CD14-positive monocyte (primary cell): ENCODE results near the gene NINL. TPM values are rescaled to one million over a fixed set of nuclear protein-coding genes. Genes with fewer than 3 reads are reported as not detected.

ENCODE experiments used
- DNase-seq, 3 donors: peaks; one replicate each; pipeline ENCODE4 v3.0.0-alpha.2; 2011 to 2022
- H2AFZ ChIP-seq: 2 replicates; pipeline ENCODE4 v1.6.0; 2012; ENCODE audit warnings: mild to moderate bottlenecking, low read depth, low read length, inconsistent platforms; ENCODE audit not compliant: insufficient read depth, poor library complexity, severe bottlenecking
- H3K27ac ChIP-seq, 2 donors: 1 replicate in 1 of 2; 2 replicates in 1 of 2; pipeline ENCODE4 v1.5.1; 2012 to 2013; ENCODE audit warnings: low read length in 2 of 2, control low read depth in 1 of 2, inconsistent platforms in 1 of 2, low read depth in 1 of 2, mild to moderate bottlenecking in 1 of 2
- H3K27me3 ChIP-seq, 2 donors: one replicate each; pipeline versions ENCODE4 v1.6.0 to v1.6.1; 2011 to 2013; ENCODE audit warnings: low read length in 2 of 2; ENCODE audit not compliant: control insufficient read depth in 2 of 2, insufficient read depth in 2 of 2
- H3K36me3 ChIP-seq, 2 donors: replicated peaks in 1 of 2; 1 replicate in 1 of 2; 2 replicates in 1 of 2; pipeline versions ENCODE4 v1.5.1 to v1.6.1; 2012 to 2013; ENCODE audit warnings: low read length in 2 of 2, control low read depth in 1 of 2, inconsistent platforms in 1 of 2, mild to moderate bottlenecking in 1 of 2; ENCODE audit not compliant: insufficient read depth in 2 of 2, control insufficient read depth in 1 of 2
- H3K4me1 ChIP-seq, 2 donors: 1 replicate in 1 of 2; 2 replicates in 1 of 2; pipeline versions ENCODE4 v1.5.1 to v1.6.1; 2012 to 2013; ENCODE audit warnings: low read length in 2 of 2, control low read depth in 1 of 2, inconsistent platforms in 1 of 2, mild to moderate bottlenecking in 1 of 2, moderate library complexity in 1 of 2; ENCODE audit not compliant: insufficient read depth in 2 of 2, control insufficient read depth in 1 of 2
- H3K4me2 ChIP-seq: replicated peaks from 2 replicates; pipeline ENCODE3; 2012; ENCODE audit warnings: low read length, moderate library complexity, mild to moderate bottlenecking; ENCODE audit not compliant: poor library complexity, severe bottlenecking; ENCODE audit errors: extremely low read depth
- H3K4me3 ChIP-seq, 3 experiments: fragments of 200-600 bp in 1 of 3; sonication (generic) in 1 of 3; replicated peaks in 1 of 3; 1 replicate in 2 of 3; 2 replicates in 1 of 3; pipeline ENCODE4 v1.5.1; 2011 to 2013; ENCODE audit warnings: low read length in 3 of 3, mild to moderate bottlenecking in 3 of 3, control low read depth in 2 of 3, low read depth in 2 of 3, inconsistent platforms in 1 of 3, moderate library complexity in 1 of 3
- H3K79me2 ChIP-seq: 2 replicates; pipeline ENCODE4 v1.6.0; 2012; ENCODE audit warnings: mild to moderate bottlenecking, control low read depth, inconsistent platforms, low read length, moderate library complexity; ENCODE audit not compliant: insufficient read depth
- H3K9ac ChIP-seq: 2 replicates; pipeline ENCODE4 v1.6.0; 2017; ENCODE audit warnings: low read length, mild to moderate bottlenecking; ENCODE audit not compliant: insufficient read depth, poor library complexity, severe bottlenecking
- H3K9me3 ChIP-seq, 2 donors: replicated peaks in 1 of 2; 1 replicate in 1 of 2; 2 replicates in 1 of 2; pipeline versions ENCODE4 v1.5.1 to v1.6.1; 2012 to 2013; ENCODE audit warnings: low read length in 2 of 2, control low read depth in 1 of 2; ENCODE audit not compliant: control insufficient read depth in 1 of 2, insufficient read depth in 1 of 2
- H4K20me1 ChIP-seq: 2 replicates; pipeline ENCODE4 v1.6.0; 2012; ENCODE audit warnings: mild to moderate bottlenecking, low read length, control low read depth, moderate library complexity; ENCODE audit not compliant: insufficient read depth
- H3K27ac Mint-ChIP-seq, 7 donors: one replicate each; pipeline ENCODE4 v1.8.0; 2020; ENCODE audit warnings: mild to moderate bottlenecking in 7 of 7, mixed read lengths in 7 of 7, moderate library complexity in 6 of 7, inconsistent platforms in 2 of 7
- H3K27me3 Mint-ChIP-seq, 3 donors: one replicate each; pipeline ENCODE4 v1.8.0; 2021 to 2022; ENCODE audit warnings: low read depth in 3 of 3, mild to moderate bottlenecking in 3 of 3, mixed read lengths in 3 of 3, moderate library complexity in 3 of 3, inconsistent platforms in 1 of 3
- H3K36me3 Mint-ChIP-seq, 2 donors: one replicate each; pipeline ENCODE4 v1.8.0; 2020; ENCODE audit warnings: mixed read lengths in 2 of 2, inconsistent platforms in 1 of 2, mild to moderate bottlenecking in 1 of 2
- H3K4me1 Mint-ChIP-seq: one replicate; pipeline ENCODE4 v1.8.0; 2020; ENCODE audit warnings: mild to moderate bottlenecking, mixed read lengths
- H3K4me3 Mint-ChIP-seq, 2 donors: one replicate each; pipeline ENCODE4 v1.8.0; 2020; ENCODE audit warnings: mild to moderate bottlenecking in 2 of 2, mixed read lengths in 2 of 2, moderate library complexity in 1 of 2
- H3K9me3 Mint-ChIP-seq, 7 donors: one replicate each; pipeline ENCODE4 v1.8.0; 2020 to 2022; ENCODE audit warnings: mixed read lengths in 7 of 7, mild to moderate bottlenecking in 6 of 7, moderate library complexity in 6 of 7, inconsistent platforms in 2 of 7
- CTCF ChIP-seq: fragments of 200-600 bp; IDR thresholded peaks from one replicate; pipeline ENCODE4 v1.8.0; 2022; ENCODE audit warnings: antibody characterized with exemption, mild to moderate bottlenecking
- WGBS: methylation state at CpG from one replicate; pipeline ENCODE4 v1.1.5; 2013; ENCODE audit warnings: missing lambda C conversion rate; ENCODE audit not compliant: insufficient coverage; 5-methylcytosine and 5-hydroxymethylcytosine counted together
- intact Hi-C, 2 donors: fragments of 100-400 bp; cut with micrococcal nuclease; formaldehyde crosslinking; loops; one replicate each; pipeline versions ENCODE4 v1.15.0 to v1.15.1; 2023
- polyA plus RNA-seq, 3 donors: library from polyadenylated mRNA; depleted of rRNA in 1 of 3; unstranded in 2 of 3; stranded (reverse) in 1 of 3; fragments of 300-500 nt in 2 of 3; fragments of >200 nt in 1 of 3; fragmentation: Illumina TruSeq in 2 of 3; gene quantifications; 1 replicate in 2 of 3; 2 replicates in 1 of 3; pipeline ENCODE4 v1.2.3, GENCODE V29; 2012 to 2021

The NINL gene
- polyA plus RNA-seq, 3 donors: 0.08 to 0.15 TPM; not detected in 1

- WGBS: 92% methylated on average over 8 of the region's 8 CpGs
- Mint-ChIP-seq H3K27me3 (peaks cover 0 to 6% (median 2%) of the 10 kb centered on the region in 3 donors), H3K9me3 (peaks cover 5 to 19% (median 16%) of the 10 kb centered on the region in 7 donors), H3K36me3 (no peaks in the 10 kb centered on the region), H3K4me1 (no peaks in the 10 kb centered on the region), H3K4me3 (no peak overlapping the region), H3K27ac (peak overlapping the region in 1 of 7 donors; percentile 54)
- no peaks in the 10 kb centered on the region for H4K20me1 ChIP-seq
- H2AFZ ChIP-seq: no peak overlapping the region
- H3K4me3 ChIP-seq: no peak overlapping the region
- peaks cover 7 to 29% of the 10 kb centered on the region in 2 donors for H3K9me3 ChIP-seq
- no peak overlapping the region for H3K27ac ChIP-seq
- TF ChIP-seq CTCF: no peak
- H3K4me2 ChIP-seq: no peak overlapping the region
- intact Hi-C loops: no loop called here
- H3K36me3 ChIP-seq: no peaks in the 10 kb centered on the region
- no peaks in the 10 kb centered on the region for H3K27me3 ChIP-seq
- no peaks in the 10 kb centered on the region for H3K4me1 ChIP-seq
- H3K79me2 ChIP-seq: no peaks in the 10 kb centered on the region
- DNase-seq: no peak
- no peak overlapping the region for H3K9ac ChIP-seq
These were observed 77.8 kb downstream of the NINL start for GRCh38 chr20:25507385-25508082.

- no peaks in the 10 kb centered on the region for H3K27me3 ChIP-seq
- H2AFZ ChIP-seq: no peak overlapping the region
- Mint-ChIP-seq H3K27me3 (peaks cover 0 to 6% (median 0%) of the 10 kb centered on the region in 3 donors), H3K4me1 (no peaks in the 10 kb centered on the region), H3K27ac (no peak overlapping the region), H3K36me3 (no peaks in the 10 kb centered on the region), H3K4me3 (no peak overlapping the region), H3K9me3 (peaks cover 0 to 7% (median 5%) of the 10 kb centered on the region in 7 donors)
- no peaks in the 10 kb centered on the region for H3K36me3 ChIP-seq
- no peak overlapping the region for H3K4me2 ChIP-seq
- no peak for DNase-seq
- intact Hi-C loops: no loop called here
- no peak overlapping the region for H3K9ac ChIP-seq
- no peaks in the 10 kb centered on the region for H3K4me1 ChIP-seq
- TF ChIP-seq CTCF: no peak
- H3K79me2 ChIP-seq: no peaks in the 10 kb centered on the region
- peaks cover 0 to 4% of the 10 kb centered on the region in 2 donors for H3K9me3 ChIP-seq
- H3K4me3 ChIP-seq: no peak overlapping the region
- no peak overlapping the region for H3K27ac ChIP-seq
- H4K20me1 ChIP-seq: no peaks in the 10 kb centered on the region
- WGBS: 75% methylated on average over 10 of the region's 15 CpGs
These were observed 80.8 kb downstream of the NINL start for GRCh38 chr20:25504366-25505135.
